Stimulated activated naive CD8-positive, alpha-beta T cell treated with anti-CD3 and anti-CD28 coated beads, Interleukin-15, Interleukin-2, amounts not matched to agents 100 U/mL and 50 U/mL, for 24 hours (primary cell): ENCODE results near the gene GRAMD4.

Experiments
- ATAC-seq: fragments of 150-1000 bp; cut with Tn5 transposase; one replicate; pipeline ENCODE4 v1.10.0; 2021
- DNase-seq: peaks from one replicate; pipeline ENCODE4 v3.0.0; 2021

GRAMD4 gene

DNA sequence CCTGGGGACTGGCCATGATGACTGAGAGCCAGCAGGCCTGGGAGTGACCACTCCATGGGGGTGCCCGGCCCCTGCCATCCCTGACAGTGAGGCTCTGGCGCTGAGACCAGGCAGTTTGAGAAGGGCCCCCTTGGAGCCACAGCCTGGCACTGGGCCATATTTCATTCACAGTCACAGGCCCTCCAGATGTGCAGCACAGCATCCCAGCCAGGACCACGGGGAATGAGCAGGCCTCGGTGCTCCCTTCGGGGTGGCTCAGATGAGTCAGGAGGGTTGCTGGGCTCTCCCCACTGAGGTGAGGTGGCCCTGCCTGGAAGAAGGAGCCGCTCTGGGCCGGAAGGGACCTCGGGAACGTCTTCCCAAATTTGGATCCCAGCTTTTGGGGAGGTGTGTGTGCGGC is 53.0 kb downstream of the GRAMD4 start:
- ATAC-seq = no peak

DNA sequence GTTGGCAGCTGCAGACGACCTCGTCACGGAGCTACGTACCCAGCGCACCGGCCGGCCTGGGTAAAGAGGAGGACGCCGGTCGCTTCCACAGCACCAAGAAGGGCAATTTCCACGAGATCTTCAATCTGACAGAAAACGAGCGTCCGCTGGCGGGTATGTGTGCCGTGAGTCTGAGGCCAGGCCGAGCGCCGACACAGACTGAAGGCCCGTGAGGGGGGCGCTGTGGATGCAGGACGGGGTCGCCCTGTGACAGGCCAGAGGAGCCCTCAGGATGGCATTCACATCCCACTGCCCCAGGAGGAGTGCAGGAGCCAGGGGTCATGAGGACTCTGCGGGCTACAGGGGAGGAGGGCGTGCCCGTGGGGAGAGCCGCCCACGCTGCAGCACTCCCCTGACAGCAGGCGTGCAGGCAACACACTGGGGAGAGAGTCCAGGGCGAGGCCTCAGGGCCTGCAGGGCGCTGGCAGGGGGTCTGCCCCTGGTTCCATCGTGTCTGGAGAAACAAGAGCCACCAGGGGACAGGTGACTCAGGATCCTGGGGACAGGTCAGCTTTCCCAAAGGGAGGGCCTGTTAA is 53.6 kb downstream of the GRAMD4 start:
- peak; percentile 42 for DNase-seq
- peak; percentile 10 for ATAC-seq

More for the DNA sequence above, 53.0 kb downstream of the GRAMD4 start:
- DNase-seq = peak; percentile 44

DNA sequence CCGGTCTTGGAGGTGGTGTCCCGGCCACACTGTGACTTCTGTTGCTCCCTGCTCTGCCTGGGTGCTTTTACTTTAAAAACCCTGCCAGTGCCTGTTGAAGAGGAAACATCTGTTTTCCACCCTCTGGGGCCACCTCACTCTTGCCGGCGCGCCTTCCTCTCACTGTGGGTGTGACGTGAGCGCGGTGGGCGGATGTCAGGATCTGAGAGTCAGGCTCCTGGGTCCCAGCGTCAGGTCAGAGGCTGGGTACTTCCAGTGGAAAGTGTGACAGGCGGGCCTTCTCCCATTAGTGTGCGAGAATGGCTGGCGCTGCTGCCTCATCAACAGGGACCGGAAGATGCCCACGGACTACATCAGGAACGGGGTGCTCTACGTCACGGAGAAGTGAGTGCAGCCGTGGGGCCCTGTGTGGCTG is 54.2 kb downstream of the GRAMD4 start:
- peak; percentile 98 for DNase-seq
- peak; percentile 92 for ATAC-seq

DNA sequence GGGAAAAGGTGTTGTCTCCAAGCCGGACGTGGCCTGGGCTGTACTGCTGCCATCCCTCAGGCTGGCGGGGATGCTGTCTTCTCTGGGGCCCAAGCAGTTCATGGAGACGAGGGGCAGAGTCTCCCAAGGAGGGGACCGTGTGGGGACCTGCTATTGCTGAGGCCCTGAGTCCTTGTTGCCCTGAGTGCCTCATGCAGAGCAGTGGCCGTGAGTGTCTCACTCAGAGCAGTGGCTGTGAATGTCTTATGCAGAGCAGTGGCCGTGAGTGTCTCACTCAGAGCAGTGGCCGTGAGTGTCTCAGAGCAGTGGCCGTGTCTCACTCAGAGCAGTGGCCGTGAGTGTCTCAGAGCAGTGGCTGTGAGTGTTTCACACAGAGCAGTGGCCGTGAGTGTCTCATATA is 54.7 kb downstream of the GRAMD4 start:
- ATAC-seq (peak; percentile 5), DNase-seq (no peak)

DNA sequence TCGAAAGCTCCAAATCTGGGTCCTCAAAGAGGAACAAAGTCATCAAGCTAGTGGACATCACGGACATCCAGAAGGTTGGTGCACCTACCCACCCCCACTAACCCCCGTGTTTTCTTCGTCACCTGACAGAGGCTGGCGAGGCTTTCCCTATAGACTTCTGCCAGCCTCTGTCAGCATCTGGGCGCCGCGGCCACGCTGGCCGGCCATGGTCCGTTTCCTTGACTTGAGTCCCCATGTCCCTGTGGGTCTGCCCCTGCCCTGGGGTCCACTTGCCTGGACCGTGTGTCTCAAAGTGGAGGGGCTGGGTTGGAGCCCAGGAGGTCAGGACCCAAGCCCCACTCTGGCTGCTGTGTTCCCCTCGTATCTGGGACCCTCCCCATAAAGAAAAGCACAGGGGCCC is 55.3 kb downstream of the GRAMD4 start:
- DNase-seq (no peak), ATAC-seq (no peak)

DNA sequence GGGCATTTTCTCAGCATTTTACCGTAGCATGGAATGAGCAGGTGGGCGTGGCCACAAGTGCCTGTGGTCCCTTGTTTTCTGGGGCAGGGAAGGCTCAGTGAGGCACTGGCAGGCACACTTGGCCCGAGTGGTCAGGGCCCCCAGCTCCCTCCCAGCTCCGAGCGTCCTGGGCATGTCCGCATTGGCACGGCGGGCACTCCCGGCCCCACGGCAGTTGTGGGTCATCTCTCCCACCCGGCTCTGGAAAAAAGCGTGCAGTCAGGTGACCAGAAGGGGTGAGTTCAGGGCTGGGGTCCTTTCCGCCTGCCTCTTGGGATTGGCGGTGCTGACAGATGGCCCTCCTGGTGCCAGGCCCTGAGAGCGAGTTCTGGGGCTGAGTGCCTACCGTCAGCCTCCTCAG is 55.8 kb downstream of the GRAMD4 start:
- DNase-seq (no peak), ATAC-seq (no peak)

DNA sequence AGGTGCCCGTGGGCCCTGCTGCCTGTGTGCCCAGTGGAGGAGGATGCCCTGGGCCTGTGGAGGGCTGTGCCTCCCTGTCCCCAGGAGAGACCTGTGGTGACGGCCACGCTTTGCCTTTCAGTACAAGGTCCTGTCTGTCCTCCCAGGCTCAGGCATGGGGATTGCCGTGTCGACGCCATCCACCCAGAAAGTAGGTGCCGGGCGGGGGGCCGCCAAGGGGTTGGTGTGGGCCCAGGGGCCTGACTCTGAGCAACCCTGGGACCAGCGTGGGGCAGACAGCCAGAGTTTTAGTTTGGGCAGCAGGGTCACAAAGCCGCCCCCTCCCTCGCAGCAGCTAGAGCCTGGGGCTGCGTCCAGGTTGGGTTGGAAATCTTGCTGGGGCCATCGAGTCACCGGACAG is 56.3 kb downstream of the GRAMD4 start:
- ATAC-seq = no peak
- no peak for DNase-seq

DNA sequence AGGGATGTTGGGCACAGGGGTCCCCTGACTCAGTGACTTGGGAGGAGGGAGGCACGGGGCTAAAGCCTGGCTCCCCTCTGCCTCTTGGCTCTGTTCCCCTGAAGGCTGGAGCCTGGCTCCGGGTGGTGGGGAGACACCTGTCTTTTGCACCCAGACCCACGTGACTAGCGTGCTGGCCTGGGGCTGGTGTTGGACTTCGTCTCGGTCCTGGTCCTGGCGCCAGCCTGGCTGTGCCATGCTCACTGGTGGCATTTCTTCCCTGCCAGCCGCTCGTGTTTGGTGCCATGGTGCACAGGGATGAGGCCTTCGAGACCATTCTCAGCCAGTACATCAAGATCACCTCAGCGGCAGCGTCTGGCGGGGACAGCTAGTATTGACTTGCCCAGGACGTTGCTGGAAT is 56.7 kb downstream of the GRAMD4 start:
- DNase-seq (no peak), ATAC-seq (no peak)

DNA sequence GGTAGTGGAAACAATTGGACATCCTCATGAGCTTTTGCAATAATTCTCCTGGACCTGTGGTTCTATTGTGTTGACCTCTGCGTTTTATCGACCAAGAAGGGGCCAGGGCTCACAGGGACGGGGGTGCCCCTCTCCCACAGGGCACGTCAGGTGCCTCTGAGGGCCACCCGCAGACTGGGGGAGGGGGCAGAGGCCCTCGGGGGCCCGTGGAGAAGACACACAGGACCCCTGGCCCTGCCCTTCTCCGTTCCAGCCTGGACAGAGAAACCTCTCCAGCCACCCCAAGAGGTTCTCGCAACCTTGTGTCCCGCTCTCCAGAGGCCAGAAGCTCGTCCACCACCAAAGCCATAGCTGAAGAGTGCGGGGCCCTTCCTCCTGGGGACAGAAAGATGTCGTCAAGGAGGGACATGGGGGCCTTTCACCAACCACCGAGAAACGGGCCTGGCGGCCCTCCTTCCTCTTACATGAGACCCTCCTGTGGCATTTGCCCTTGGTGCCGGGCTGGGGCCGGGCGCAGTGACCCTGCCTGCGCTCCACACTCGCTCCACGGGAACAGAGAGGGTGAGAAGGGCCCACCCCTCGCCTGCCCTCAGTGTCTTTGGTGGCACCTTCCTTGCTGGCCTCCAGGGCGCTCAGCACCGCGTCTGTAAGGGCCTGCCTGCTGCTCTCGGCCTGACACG is 57.3 kb downstream of the GRAMD4 start:
- no peak for ATAC-seq
- DNase-seq = no peak

DNA sequence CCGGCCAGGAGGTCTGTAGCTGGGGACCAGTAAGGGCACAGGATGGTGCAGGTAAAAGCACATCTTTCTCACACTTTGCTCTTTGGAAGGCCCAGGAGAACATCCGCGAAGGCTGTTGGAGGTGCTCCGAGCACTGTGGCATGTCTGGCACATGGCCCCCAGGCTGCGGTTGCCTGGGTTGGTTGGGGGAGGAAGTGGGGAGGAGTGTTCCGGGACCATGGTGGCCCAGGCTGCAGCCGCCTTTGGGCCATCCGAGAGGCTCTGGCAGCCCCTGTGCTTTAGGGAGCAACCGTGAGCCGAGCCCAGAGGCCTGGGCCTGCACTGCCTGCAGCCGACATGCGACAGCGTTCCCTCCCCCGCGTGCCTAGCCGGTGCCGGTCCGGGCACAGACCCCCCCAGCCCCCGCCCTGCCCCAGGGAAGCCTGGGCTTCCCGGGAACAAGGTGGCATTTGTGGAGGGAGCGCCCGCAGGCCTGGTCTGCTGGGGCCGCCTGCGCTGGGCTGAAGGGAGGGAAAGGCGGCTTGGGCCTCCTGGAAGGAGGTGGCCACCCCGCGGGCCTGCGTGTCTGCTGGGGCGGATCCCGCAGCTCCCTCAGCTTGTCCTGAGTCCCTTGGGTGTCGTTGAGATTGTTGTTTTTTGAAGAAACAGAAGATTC is 57.9 kb downstream of the GRAMD4 start:
- no peak for DNase-seq
- ATAC-seq = no peak

DNA sequence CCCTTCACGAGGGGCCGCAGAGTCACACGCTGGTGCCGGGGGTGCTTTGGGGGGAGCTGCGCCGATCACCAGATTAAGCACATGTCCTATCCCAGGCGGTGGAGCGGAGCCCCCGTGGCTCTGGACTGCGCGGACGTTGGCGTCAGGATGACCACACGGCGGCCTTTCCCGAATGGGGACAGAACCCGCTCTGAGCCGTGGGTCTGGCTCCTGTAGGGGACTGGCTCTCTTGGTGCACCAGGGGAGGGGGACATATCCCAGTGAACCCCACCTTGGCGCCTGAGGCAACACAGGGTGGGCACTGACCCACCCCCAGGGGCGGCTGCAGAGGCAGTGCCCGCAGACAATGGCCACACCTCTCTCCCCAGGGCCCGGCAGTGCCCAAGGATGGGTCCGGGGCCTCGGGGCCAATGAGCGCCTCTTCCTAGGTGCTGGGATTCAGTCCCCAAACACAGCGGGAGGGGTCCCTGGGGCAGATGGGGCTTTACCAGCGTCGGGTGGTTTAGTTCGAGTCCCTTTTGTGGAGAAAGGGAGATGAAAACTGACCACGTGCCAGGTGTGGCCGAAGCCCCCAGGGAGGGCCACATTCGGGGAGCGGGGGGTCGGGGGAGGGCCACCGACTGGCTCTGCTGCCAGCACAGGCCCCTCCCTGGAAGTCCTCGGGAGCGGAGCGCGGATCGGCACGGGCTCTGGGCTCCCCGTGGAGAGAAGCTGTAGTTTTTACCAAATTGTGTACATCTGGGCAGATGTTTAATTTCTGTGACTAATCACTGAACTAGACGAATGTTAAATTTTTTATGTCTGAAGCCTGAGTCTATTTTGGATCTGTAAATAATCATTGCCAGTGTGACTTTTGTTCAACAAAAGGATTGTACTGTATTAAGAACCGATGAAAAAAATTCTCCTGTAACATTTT is 58.9 kb downstream of the GRAMD4 start:
- ATAC-seq (no peak), DNase-seq (no peak)

DNA sequence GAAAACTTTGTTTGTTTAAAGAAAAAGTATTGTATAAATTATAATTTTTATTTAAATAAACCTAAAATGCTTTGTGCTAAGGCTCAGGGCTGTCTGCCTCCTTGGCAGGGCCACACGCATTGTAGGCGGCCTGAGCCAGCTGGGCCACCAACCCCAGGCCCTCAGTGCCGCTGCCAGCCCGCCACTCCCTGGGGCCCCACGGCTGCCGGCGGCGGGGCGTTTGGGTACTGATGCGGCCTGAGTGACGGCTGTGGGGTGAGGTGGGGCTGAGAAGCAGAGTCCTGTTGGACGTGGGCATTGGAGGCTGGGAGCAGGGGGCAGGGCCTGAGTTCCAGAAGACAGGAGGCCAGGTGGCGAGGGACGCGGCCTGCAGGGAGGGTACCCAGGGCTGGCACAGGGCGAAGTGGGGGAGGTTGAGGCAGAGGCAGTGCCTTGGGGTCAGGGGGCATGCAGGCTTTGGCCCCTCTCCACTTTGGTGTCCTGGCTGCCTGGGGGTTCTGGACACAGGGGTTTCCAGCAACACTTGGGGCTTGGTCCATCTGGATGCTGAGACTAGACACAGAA is 59.6 kb downstream of the GRAMD4 start:
- DNase-seq (no peak), ATAC-seq (no peak)

DNA sequence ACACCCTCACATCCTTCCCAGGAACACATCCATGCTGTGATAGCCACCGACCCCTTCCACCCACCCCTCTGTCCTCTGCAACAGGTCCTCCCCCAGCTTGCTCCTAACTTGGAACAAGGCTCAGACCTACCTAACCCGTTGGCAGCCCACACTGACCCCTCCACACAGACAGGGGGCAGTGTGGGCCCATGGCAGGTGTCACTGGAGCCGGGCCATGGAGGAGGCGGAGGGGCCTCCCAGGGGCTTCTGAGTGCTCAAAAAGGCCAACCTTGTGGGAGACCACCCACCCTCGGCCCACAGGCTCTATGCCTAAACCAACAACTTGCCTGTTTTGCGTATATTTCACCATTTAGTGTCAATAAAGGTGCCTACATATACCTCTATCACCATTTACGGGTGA is 60.8 kb downstream of the GRAMD4 start:
- no peak for DNase-seq
- ATAC-seq = no peak

DNA sequence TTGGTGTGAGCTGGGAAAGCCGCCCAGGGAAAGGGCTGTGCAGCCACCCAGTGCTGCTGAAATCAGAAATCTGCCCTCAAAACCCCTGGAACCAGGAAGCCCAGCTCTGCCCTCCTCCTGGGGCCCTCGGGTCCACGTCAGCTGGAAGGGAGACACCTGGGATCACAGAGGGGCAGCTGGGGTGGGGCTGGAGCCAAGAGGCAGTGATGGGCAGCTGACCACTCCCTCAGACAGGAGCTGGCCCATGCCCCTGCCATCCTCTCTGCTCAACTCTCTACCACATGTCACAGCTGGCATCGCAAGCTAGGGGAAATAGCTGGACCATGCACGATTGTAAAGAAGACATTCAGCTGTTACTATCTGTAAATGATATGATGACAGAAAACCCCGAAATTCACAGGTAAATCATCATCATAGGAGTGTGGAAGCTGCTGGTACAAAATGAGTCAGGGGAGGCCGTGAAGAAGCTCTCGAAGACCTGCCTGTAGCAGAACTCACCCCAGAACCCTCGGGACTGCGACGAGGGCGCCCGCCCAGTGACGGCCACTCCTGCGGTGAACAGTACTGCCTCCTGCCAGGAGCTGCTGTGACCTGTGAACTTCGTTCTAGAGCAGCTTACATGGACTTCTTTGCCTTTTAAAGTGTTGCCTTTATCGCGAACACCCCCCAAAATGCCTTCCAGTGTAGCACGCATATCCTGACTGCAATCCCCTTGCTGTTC is 62.0 kb downstream of the GRAMD4 start:
- ATAC-seq (no peak), DNase-seq (no peak)

DNA sequence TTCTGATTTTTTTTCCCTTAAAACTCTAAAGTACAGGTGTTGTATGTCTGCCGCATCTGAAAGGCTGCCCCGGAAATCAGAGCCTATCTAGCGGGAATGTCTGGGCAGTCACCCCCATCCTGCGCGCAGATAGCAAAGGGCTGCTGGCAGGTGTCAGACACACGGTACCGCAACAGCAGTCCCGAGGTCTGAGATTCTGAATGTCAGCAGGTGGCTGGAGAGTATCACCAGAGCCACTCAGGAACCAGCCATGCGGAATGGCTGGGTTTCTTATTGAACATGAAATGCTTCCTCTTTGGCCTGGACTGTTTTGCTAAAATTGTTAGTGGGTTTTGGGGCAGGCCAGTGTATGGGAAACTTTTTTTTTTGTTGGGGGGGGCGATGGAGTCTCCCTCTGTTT is 64.5 kb downstream of the GRAMD4 start:
- no peak for ATAC-seq

DNA sequence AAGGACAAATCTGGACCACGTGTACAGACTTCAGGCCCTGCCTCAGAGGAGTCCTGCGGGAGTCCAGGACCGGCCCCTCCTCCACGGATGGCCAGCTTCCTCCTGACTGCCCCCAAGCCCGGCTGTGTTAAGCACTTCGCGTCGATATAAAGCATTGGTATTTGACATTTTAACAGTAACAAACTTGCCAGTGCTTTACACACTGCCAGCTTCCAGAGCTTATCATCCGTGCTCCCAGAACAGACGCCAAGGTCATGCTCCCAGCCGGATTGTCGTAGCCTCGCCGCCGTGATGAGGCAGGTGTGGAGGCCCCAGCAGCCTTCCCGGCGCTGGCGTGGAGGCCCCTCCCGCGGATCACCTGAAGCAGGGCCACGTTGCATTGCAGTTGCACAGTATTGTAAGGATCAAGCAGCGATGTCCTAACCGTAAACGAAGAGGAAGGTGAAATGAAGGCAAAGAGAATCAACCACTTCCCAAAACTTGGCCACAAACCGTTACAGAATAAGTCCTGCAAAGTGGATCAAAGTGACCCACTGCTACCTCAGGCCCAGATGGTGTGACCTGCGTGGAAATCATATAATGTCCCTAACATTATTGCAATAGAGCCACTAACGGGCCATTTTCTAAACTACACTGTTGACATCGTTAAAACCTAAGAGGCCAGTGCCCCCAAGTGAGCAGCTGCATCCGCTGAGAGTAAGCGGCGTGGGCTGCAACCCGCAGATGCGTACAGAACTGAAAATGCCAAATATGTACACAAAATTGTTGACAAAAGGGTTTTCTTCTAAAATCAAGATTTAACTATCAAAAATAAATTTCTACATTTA is 66.2 kb downstream of the GRAMD4 start:
- no peak for DNase-seq
- no peak for ATAC-seq

More for the DNA sequence above, 64.5 kb downstream of the GRAMD4 start:
- DNase-seq = no peak

DNA sequence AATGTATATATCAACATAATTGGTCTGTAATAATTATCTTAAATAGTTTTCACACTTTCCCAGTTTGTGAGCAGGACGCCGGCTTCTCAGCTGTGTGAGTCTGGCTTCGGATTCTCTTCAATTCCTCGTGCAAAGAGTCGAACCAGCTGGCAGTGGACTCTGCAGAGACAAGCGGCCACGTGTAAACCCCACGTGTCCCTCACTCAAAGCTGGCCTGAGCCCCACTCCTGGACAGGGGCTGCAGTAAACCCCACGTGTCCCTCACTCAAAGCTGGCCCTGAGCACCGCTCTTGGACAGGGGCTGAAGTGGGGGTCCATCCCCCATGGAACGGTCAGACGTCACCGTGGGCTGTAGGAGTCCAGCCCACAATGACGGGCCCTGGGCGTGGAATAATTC is 66.9 kb downstream of the GRAMD4 start:
- ATAC-seq (no peak), DNase-seq (no peak)

DNA sequence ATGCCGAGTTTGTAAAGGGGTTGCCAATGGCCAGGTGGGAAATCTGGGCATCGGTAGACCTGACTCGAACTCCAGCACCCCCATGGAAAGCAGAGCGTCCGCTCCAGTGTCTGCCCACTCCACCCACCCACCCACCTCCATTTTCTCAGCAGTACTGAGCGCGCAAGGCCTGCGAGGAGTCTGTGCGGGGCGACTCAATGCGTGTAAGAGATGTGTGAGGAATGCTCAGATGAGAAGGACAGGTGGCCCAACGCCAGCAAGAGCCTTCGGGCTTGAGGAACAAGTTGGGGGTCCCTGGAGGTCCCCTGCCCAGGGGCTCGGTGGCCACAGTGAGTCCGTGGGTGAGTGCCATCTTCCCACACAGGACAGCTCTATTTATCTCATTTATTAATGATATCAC is 67.3 kb downstream of the GRAMD4 start:
- no peak for ATAC-seq
- DNase-seq = no peak

DNA sequence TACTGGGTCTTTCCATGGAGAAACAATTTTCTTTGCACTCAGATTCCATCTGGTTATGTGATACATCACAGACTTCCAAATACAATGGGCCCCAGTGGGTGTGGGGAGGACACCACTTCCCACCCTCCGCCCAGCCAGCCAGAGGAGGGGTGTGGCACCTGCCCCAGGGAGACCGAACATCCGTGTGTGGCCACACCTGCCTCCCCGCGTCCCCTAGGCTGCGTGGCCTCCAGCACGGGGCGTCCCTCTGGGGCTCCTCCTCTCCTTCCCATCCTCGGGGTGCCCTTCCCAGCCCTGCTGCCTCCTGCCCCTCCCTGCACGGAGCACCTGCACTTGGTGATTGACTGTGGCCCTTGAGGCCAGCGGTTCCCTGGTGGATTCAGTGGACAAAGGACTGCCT is 68.8 kb downstream of the GRAMD4 start:
- DNase-seq (no peak), ATAC-seq (no peak)

DNA sequence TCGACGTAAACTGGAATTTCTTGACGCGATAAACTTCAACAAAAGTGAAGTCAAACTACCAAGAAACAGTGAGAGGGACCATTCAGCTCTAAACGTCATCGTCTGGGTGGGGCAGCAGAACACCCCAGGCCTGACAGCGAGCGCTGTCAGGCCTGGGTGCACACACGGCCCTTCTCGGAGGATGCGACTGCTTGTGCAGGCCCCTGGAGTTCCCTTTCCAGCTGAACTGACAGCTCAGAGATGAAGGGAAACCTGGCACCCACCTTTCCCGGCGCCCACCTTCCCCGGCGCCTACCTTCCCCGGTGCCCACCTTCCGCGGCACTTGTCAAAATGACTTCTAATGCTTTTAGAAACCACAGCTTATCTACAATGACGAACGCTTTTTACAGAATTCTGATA is 70.0 kb downstream of the GRAMD4 start:
- no peak for DNase-seq
- ATAC-seq = no peak

DNA sequence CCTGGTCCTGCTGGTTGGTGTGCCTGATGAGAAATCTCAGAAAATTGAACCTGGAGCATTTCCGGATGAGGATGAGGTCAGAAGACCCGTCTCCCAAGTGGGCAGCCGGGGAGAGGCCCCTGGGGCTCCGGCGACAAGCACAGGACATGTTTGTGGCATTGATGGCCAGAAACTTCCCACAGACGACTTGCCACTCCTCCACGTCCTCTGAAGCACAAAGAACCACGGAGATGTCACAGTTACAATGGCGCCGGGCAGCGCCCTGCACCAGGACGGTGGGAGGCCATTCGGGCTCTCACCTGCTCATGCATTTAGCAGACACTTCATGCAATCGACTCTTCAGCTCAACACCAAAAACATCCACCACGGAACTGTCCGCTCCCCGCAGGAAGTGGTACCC is 71.4 kb downstream of the GRAMD4 start:
- DNase-seq (no peak), ATAC-seq (no peak)
